ENCODE results near the gene ZNF638. TPM values are rescaled to one million over a fixed set of nuclear protein-coding genes. Genes with fewer than 3 reads are reported as not detected.

The ZNF638 gene
- polyA plus RNA-seq, 2 donors = 42.4 to 102 TPM

DNA sequence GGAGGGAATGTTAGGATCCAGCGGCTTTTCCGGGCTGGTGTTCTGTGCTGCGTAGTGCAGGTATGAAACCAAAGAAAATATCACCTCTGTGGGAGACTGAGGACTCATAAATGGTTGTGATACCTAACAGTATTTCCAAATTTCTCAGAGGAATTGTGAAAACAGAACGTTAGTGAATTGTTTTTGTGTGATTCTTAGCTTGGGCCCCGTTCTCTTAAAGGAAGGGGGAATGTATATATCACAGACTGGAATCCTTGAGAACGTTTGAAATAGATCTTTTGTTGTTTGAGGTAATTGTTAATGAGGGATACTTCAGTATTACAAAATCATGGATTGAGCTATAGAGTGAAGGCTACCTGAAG lies 834 bp downstream of the ZNF638 start:
- no peaks in the 10 kb centered on the region for H3K27me3 ChIP-seq (ENCODE audit: control insufficient read depth in 1 of 2, insufficient read depth in 2 of 2, low read length in 2 of 2)
- 0 to 1% methylated on average over 6 of the region's 6 CpGs for WGBS, 2 donors
- no peaks in the 10 kb centered on the region for H3K4me1 ChIP-seq (ENCODE audit: control insufficient read depth in 2 of 2, insufficient read depth in 2 of 2, low read length in 1 of 2)
- peak overlapping the region; percentile 96 to 97 for H3K27ac ChIP-seq (ENCODE audit: low read depth in 2 of 2, low read length in 1 of 2)
- no peaks in the 10 kb centered on the region for H3K36me3 ChIP-seq (ENCODE audit: control insufficient read depth in 2 of 2, insufficient read depth in 2 of 2, low read length in 1 of 2)
- H3K9me3 ChIP-seq (ENCODE audit: control insufficient read depth in 2 of 2, insufficient read depth in 1 of 2, low read depth in 1 of 2, low read length in 1 of 2) = no peaks in the 10 kb centered on the region
- H3K4me3 ChIP-seq (ENCODE audit: low read depth in 1 of 2, low read length in 2 of 2) = peak overlapping the region; percentile 98 to 100

DNA sequence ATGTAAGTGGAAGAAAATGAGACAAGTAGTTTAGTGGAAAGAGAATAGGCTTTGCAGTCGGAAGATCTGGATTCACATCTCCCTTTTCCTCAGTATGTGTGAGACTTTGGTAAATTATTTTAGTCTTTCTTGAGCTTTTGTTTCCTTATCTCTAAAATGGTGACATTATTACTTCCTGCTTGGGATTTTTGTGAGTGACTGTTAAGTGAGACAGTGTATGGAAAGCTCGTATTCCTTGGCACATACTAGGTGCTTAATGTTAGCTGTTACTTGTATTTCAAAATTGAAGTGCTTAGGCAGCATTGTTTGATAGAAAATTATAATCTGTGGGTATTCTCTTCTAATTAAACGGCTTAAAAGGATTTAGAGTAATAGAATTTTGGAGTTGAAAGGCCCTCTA lies 2.0 kb downstream of the ZNF638 start:
- H3K4me3 ChIP-seq (ENCODE audit: low read depth in 1 of 2, low read length in 2 of 2) = peak overlapping the region in 1 of 2 donors; percentile 98
- no peak overlapping the region for H3K27ac ChIP-seq (ENCODE audit: low read depth in 2 of 2, low read length in 1 of 2)

DNA sequence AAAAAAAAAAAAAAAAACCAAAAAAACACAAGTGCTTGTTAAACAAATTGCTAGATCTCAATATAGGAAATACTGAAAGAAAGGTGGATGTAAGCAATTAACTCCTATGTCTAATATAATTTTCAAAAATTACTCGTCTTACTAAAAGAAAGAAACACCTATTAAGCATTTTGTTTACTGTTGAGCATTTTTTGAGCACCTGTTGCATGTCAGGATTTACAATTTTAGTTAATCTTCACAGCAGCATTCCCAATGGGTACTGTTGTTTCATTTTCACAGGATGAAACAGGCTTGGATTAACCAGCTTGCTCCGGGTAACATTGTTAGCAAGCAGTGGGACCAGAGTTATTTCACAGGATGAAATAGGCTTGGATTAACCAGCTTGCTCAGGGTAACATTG lies 4.8 kb downstream of the ZNF638 start:
- Histone ChIP-seq H3K27ac (ENCODE audit: low read depth in 2 of 2, low read length in 1 of 2) (no peak overlapping the region), H3K27me3 (ENCODE audit: control insufficient read depth in 1 of 2, insufficient read depth in 2 of 2, low read length in 2 of 2) (no peaks in the 10 kb centered on the region), H3K4me3 (ENCODE audit: low read depth in 1 of 2, low read length in 2 of 2) (no peak overlapping the region), H3K4me1 (ENCODE audit: control insufficient read depth in 2 of 2, insufficient read depth in 2 of 2, low read length in 1 of 2) (no peaks in the 10 kb centered on the region), H3K36me3 (ENCODE audit: control insufficient read depth in 2 of 2, insufficient read depth in 2 of 2, low read length in 1 of 2) (no peaks in the 10 kb centered on the region), H3K9me3 (ENCODE audit: control insufficient read depth in 2 of 2, insufficient read depth in 1 of 2, low read depth in 1 of 2, low read length in 1 of 2) (no peaks in the 10 kb centered on the region)
- WGBS, 2 donors = 58 to 61% methylated on average over 2 of the region's 2 CpGs

More for the DNA sequence above, 2.0 kb downstream of the ZNF638 start:
- H3K4me1 ChIP-seq (ENCODE audit: control insufficient read depth in 2 of 2, insufficient read depth in 2 of 2, low read length in 1 of 2) = no peaks in the 10 kb centered on the region
- WGBS, 2 donors = 35 to 47% methylated on average over 3 of the region's 3 CpGs
- H3K36me3 ChIP-seq (ENCODE audit: control insufficient read depth in 2 of 2, insufficient read depth in 2 of 2, low read length in 1 of 2) = no peaks in the 10 kb centered on the region
- no peaks in the 10 kb centered on the region for H3K27me3 ChIP-seq (ENCODE audit: control insufficient read depth in 1 of 2, insufficient read depth in 2 of 2, low read length in 2 of 2)
- H3K9me3 ChIP-seq (ENCODE audit: control insufficient read depth in 2 of 2, insufficient read depth in 1 of 2, low read depth in 1 of 2, low read length in 1 of 2) = no peaks in the 10 kb centered on the region

DNA sequence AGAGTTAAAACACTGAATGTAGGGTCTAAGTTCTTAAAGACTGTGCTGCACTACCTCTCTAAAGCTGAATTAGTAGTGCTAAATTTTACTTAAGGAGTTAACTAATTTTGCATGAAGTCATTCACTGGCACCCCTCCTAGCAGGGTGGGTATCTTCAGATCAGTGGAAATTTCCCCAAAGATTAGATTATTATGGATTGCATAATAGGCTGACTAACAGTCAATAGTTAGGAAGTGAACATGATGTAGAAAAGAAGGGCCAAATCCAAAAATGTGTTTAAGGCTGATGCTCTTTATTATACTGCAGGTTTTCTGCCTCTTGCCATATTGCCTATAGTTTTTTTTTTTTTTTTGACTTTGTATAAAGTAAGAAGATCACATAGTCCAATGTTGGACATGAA lies 5.2 kb downstream of the ZNF638 start:
- no peaks in the 10 kb centered on the region for H3K4me1 ChIP-seq (ENCODE audit: control insufficient read depth in 2 of 2, insufficient read depth in 2 of 2, low read length in 1 of 2)
- no peak overlapping the region for H3K27ac ChIP-seq (ENCODE audit: low read depth in 2 of 2, low read length in 1 of 2)

DNA sequence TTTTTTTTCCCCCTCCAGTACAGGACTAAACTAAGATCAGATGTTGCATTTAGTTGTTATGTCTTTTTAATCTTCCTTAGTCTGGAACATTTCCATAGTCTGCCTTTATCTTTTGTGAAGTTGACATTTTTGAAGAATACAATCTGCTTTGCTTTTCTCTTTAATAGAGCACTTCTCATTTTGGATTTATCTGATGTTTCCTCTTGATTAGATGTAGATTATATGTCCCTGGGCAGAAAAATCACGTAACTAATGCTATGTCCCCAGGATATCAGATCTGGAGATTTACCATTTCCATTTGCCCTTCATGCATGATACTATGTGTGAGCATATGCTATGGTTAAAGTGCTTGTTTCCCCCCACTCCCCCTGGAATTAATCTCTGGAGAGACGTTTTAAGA lies 6.2 kb downstream of the ZNF638 start:
- no peaks in the 10 kb centered on the region for H3K4me1 ChIP-seq (ENCODE audit: control insufficient read depth in 2 of 2, insufficient read depth in 2 of 2, low read length in 1 of 2)
- no peaks in the 10 kb centered on the region for H3K27me3 ChIP-seq (ENCODE audit: control insufficient read depth in 1 of 2, insufficient read depth in 2 of 2, low read length in 2 of 2)
- no peak overlapping the region for H3K27ac ChIP-seq (ENCODE audit: low read depth in 2 of 2, low read length in 1 of 2)
- no peaks in the 10 kb centered on the region for H3K9me3 ChIP-seq (ENCODE audit: control insufficient read depth in 2 of 2, insufficient read depth in 1 of 2, low read depth in 1 of 2, low read length in 1 of 2)
- WGBS, 2 donors = 49 to 54% methylated on average over 2 of the region's 2 CpGs
- no peak overlapping the region for H3K4me3 ChIP-seq (ENCODE audit: low read depth in 1 of 2, low read length in 2 of 2)
- H3K36me3 ChIP-seq (ENCODE audit: control insufficient read depth in 2 of 2, insufficient read depth in 2 of 2, low read length in 1 of 2) = no peaks in the 10 kb centered on the region

More for the DNA sequence above, 5.2 kb downstream of the ZNF638 start:
- no peaks in the 10 kb centered on the region for H3K9me3 ChIP-seq (ENCODE audit: control insufficient read depth in 2 of 2, insufficient read depth in 1 of 2, low read depth in 1 of 2, low read length in 1 of 2)
- no peak overlapping the region for H3K4me3 ChIP-seq (ENCODE audit: low read depth in 1 of 2, low read length in 2 of 2)
- no peaks in the 10 kb centered on the region for H3K36me3 ChIP-seq (ENCODE audit: control insufficient read depth in 2 of 2, insufficient read depth in 2 of 2, low read length in 1 of 2)
- no peaks in the 10 kb centered on the region for H3K27me3 ChIP-seq (ENCODE audit: control insufficient read depth in 1 of 2, insufficient read depth in 2 of 2, low read length in 2 of 2)

DNA sequence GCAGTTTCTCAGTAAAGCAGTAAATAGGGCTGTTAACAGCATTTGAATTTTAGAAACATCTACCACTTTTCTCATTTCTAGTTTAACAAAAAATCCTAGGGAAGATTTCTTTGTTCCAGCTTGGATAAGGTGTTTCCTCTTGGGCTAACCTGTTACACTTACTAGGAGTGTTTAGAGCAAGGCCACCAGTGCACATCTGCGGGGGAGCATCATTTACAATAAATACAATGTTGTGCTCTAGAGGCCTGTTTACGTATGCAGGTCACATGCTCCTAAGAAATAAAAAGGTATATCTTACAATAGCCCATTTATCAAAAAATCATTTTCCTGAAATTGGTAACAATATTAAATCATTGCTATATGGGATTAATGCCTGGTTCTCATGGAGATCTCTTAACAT lies 8.1 kb downstream of the ZNF638 start:
- no peaks in the 10 kb centered on the region for H3K4me1 ChIP-seq (ENCODE audit: control insufficient read depth in 2 of 2, insufficient read depth in 2 of 2, low read length in 1 of 2)
- 86 to 90% methylated on average over 2 of the region's 2 CpGs for WGBS, 2 donors

DNA sequence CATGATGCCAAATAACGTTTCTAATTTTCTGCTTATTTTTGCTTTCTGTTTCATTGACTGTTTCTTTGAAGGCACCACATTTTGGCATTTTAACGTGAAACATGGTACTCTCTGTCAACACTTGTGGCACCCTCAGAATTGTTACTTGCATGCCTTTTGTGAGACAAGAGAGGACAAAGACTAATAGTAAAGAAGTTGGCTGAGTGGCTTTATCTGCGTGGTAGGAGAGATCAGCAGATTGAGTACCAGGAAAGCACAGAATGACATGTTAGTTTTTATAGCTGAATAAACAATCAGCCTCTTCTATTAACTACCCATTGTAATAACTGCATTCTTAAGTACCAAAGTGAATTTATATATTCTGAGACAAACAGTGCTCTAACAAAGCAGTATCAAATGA lies 8.6 kb downstream of the ZNF638 start:
- Histone ChIP-seq H3K27ac (ENCODE audit: low read depth in 2 of 2, low read length in 1 of 2) (no peak overlapping the region), H3K36me3 (ENCODE audit: control insufficient read depth in 2 of 2, insufficient read depth in 2 of 2, low read length in 1 of 2) (no peaks in the 10 kb centered on the region), H3K9me3 (ENCODE audit: control insufficient read depth in 2 of 2, insufficient read depth in 1 of 2, low read depth in 1 of 2, low read length in 1 of 2) (no peaks in the 10 kb centered on the region), H3K4me3 (ENCODE audit: low read depth in 1 of 2, low read length in 2 of 2) (no peak overlapping the region), H3K4me1 (ENCODE audit: control insufficient read depth in 2 of 2, insufficient read depth in 2 of 2, low read length in 1 of 2) (no peaks in the 10 kb centered on the region), H3K27me3 (ENCODE audit: control insufficient read depth in 1 of 2, insufficient read depth in 2 of 2, low read length in 2 of 2) (no peaks in the 10 kb centered on the region)
- 39 to 46% methylated on average over 3 of the region's 3 CpGs for WGBS, 2 donors

More for the DNA sequence above, 8.1 kb downstream of the ZNF638 start:
- Histone ChIP-seq H3K4me3 (ENCODE audit: low read depth in 1 of 2, low read length in 2 of 2) (no peak overlapping the region), H3K27ac (ENCODE audit: low read depth in 2 of 2, low read length in 1 of 2) (no peak overlapping the region), H3K9me3 (ENCODE audit: control insufficient read depth in 2 of 2, insufficient read depth in 1 of 2, low read depth in 1 of 2, low read length in 1 of 2) (no peaks in the 10 kb centered on the region), H3K36me3 (ENCODE audit: control insufficient read depth in 2 of 2, insufficient read depth in 2 of 2, low read length in 1 of 2) (no peaks in the 10 kb centered on the region), H3K27me3 (ENCODE audit: control insufficient read depth in 1 of 2, insufficient read depth in 2 of 2, low read length in 2 of 2) (no peaks in the 10 kb centered on the region)

DNA sequence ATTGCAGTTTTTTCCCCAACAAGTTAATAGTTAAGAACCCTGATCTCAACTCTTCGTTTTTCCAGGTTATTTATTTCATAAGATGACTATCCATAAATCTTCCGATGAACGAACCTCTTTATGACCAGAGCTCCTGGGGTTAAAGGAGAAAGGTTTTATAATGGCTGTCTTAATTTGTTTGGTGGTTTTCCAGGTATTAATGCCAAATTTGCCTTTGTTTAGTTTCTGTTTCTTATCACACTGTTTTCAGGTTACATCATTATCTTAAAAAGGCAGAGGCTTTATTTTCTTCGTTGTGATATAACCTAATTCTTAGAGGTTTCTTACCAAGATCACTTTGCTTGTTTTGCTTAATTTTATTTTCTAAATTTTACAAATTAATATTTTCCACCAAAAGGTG lies 10.1 kb downstream of the ZNF638 start:
- H3K9me3 ChIP-seq (ENCODE audit: control insufficient read depth in 2 of 2, insufficient read depth in 1 of 2, low read depth in 1 of 2, low read length in 1 of 2) = no peaks in the 10 kb centered on the region
- no peaks in the 10 kb centered on the region for H3K27me3 ChIP-seq (ENCODE audit: control insufficient read depth in 1 of 2, insufficient read depth in 2 of 2, low read length in 2 of 2)
- no peaks in the 10 kb centered on the region for H3K4me1 ChIP-seq (ENCODE audit: control insufficient read depth in 2 of 2, insufficient read depth in 2 of 2, low read length in 1 of 2)
- no peaks in the 10 kb centered on the region for H3K36me3 ChIP-seq (ENCODE audit: control insufficient read depth in 2 of 2, insufficient read depth in 2 of 2, low read length in 1 of 2)
- H3K27ac ChIP-seq (ENCODE audit: low read depth in 2 of 2, low read length in 1 of 2) = no peak overlapping the region
- WGBS, 2 donors = 62 to 74% methylated on average over 4 of the region's 4 CpGs
- no peak overlapping the region for H3K4me3 ChIP-seq (ENCODE audit: low read depth in 1 of 2, low read length in 2 of 2)

DNA sequence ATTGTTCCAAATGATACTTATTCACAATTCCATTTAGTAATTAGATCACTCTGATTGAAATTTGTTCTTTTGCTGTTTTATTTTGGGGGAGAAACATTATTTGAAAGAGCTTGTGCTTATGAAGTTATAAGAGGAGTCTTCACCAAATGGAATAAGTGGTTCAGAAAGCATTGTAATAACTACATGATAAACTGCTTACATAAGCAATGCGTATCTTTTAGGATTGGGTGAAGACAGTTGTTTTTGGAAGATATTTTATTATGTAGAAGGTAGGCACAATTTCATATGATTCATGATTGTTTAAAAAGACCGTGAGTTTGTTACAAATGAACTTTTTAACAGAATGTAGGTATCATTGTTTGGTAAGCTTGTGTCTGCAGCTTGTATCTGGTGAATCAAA lies 14.5 kb downstream of the ZNF638 start:
- no peaks in the 10 kb centered on the region for H3K4me1 ChIP-seq (ENCODE audit: control insufficient read depth in 2 of 2, insufficient read depth in 2 of 2, low read length in 1 of 2)
- 99% methylated on average over 2 of the region's 2 CpGs for WGBS, 2 donors
- no peaks in the 10 kb centered on the region for H3K27me3 ChIP-seq (ENCODE audit: control insufficient read depth in 1 of 2, insufficient read depth in 2 of 2, low read length in 2 of 2)
- H3K27ac ChIP-seq (ENCODE audit: low read depth in 2 of 2, low read length in 1 of 2) = no peak overlapping the region
- peaks cover 3 to 5% of the 10 kb centered on the region in 2 donors for H3K36me3 ChIP-seq (ENCODE audit: control insufficient read depth in 2 of 2, insufficient read depth in 2 of 2, low read length in 1 of 2)
- H3K4me3 ChIP-seq (ENCODE audit: low read depth in 1 of 2, low read length in 2 of 2) = no peak overlapping the region
- H3K9me3 ChIP-seq (ENCODE audit: control insufficient read depth in 2 of 2, insufficient read depth in 1 of 2, low read depth in 1 of 2, low read length in 1 of 2) = no peaks in the 10 kb centered on the region

DNA sequence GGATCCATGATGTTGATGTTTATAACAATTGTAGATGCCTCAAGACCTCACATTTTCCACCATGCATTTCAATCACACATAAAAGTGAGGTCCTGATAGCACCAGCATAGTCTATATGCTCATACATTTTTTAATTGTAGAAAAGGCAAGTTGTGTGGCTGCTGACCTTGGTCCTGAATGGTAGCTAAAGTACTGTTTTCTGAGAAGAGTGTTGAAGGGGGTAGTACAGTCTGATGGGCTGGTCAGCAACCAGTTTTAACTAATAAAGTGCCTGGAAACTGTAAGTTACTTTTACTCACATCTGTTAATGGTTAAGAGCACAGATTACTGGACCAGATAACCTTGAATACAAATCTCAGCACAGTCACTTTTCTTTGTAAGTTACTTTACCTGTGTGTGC lies 15.9 kb downstream of the ZNF638 start:
- no peaks in the 10 kb centered on the region for H3K9me3 ChIP-seq (ENCODE audit: control insufficient read depth in 2 of 2, insufficient read depth in 1 of 2, low read depth in 1 of 2, low read length in 1 of 2)
- peaks cover 3 to 5% of the 10 kb centered on the region in 2 donors for H3K36me3 ChIP-seq (ENCODE audit: control insufficient read depth in 2 of 2, insufficient read depth in 2 of 2, low read length in 1 of 2)
- no peaks in the 10 kb centered on the region for H3K4me1 ChIP-seq (ENCODE audit: control insufficient read depth in 2 of 2, insufficient read depth in 2 of 2, low read length in 1 of 2)
- H3K27ac ChIP-seq (ENCODE audit: low read depth in 2 of 2, low read length in 1 of 2) = no peak overlapping the region
- no peak overlapping the region for H3K4me3 ChIP-seq (ENCODE audit: low read depth in 1 of 2, low read length in 2 of 2)
- no peaks in the 10 kb centered on the region for H3K27me3 ChIP-seq (ENCODE audit: control insufficient read depth in 1 of 2, insufficient read depth in 2 of 2, low read length in 2 of 2)

All from esophagus (tissue), 2 donors.